ENCODE data around the gene CFAP210. TPM values are rescaled to one million over a fixed set of nuclear protein-coding genes. Genes with fewer than 3 reads are reported as not detected.
"Not testable (repeated sequence)": the region's sequence is repeated elsewhere in the genome, so short reads cannot be mapped to it uniquely, and the experiment has no call there.

Gene CFAP210
- total RNA-seq, 1 experiment from 2014 or later, result not detected

GRCh38 chr2:169716238-169716886, 22.2 kb upstream of the CFAP210 start:
- DNase-seq (ENCODE audit: low read depth, low spot score), result no peak
- in situ Hi-C loops (cut with HindIII; ENCODE audit: low pct_unique_long_range_greater_than_20kb, low sequenced_read_pairs), result no loop called here

GRCh38 chr2:169715379-169716237, 21.4 kb upstream of the CFAP210 start:
- in situ Hi-C loops (cut with HindIII; ENCODE audit: low pct_unique_long_range_greater_than_20kb, low sequenced_read_pairs), result no loop called here
- DNase-seq (ENCODE audit: low read depth, low spot score), result no peak

GRCh38 chr2:169714699-169715098, 20.5 kb upstream of the CFAP210 start:
- DNase-seq (ENCODE audit: low read depth, low spot score), result no peak

GRCh38 chr2:169713331-169713730, 19.1 kb upstream of the CFAP210 start:
- in situ Hi-C loops (cut with HindIII; ENCODE audit: low pct_unique_long_range_greater_than_20kb, low sequenced_read_pairs), result no loop called here
- DNase-seq (ENCODE audit: low read depth, low spot score), result no peak

More at GRCh38 chr2:169714699-169715098, 20.5 kb upstream of the CFAP210 start:
- in situ Hi-C loops (cut with HindIII; ENCODE audit: low pct_unique_long_range_greater_than_20kb, low sequenced_read_pairs), result no loop called here

- no peak for DNase-seq (ENCODE audit: low read depth, low spot score)
- in situ Hi-C loops (cut with HindIII; ENCODE audit: low pct_unique_long_range_greater_than_20kb, low sequenced_read_pairs), result no loop called here
Observed at GRCh38 chr2:169712791-169713227, 18.6 kb upstream of the CFAP210 start.

GRCh38 chr2:169711751-169712509, 17.7 kb upstream of the CFAP210 start:
- in situ Hi-C loops (cut with HindIII; ENCODE audit: low pct_unique_long_range_greater_than_20kb, low sequenced_read_pairs), result no loop called here
- no peak for DNase-seq (ENCODE audit: low read depth, low spot score)

GRCh38 chr2:169709981-169710380, 15.8 kb upstream of the CFAP210 start:
- in situ Hi-C loops (cut with HindIII; ENCODE audit: low pct_unique_long_range_greater_than_20kb, low sequenced_read_pairs), result no loop called here
- DNase-seq (ENCODE audit: low read depth, low spot score), result no peak

GRCh38 chr2:169709331-169709730, 15.1 kb upstream of the CFAP210 start:
- in situ Hi-C loops (cut with HindIII; ENCODE audit: low pct_unique_long_range_greater_than_20kb, low sequenced_read_pairs), result no loop called here
- no peak for DNase-seq (ENCODE audit: low read depth, low spot score)

- in situ Hi-C loops (cut with HindIII; ENCODE audit: low pct_unique_long_range_greater_than_20kb, low sequenced_read_pairs), result no loop called here
- DNase-seq (ENCODE audit: low read depth, low spot score), result no peak
Observed at GRCh38 chr2:169707626-169708025, 13.4 kb upstream of the CFAP210 start.

GRCh38 chr2:169705927-169706326, 11.7 kb upstream of the CFAP210 start:
- no peak for DNase-seq (ENCODE audit: low read depth, low spot score)
- in situ Hi-C loops (cut with HindIII; ENCODE audit: low pct_unique_long_range_greater_than_20kb, low sequenced_read_pairs), result no loop called here

GRCh38 chr2:169704160-169704708, 10.0 kb upstream of the CFAP210 start:
- no peak for DNase-seq (ENCODE audit: low read depth, low spot score)
- in situ Hi-C loops (cut with HindIII; ENCODE audit: low pct_unique_long_range_greater_than_20kb, low sequenced_read_pairs), result no loop called here

- in situ Hi-C loops (cut with HindIII; ENCODE audit: low pct_unique_long_range_greater_than_20kb, low sequenced_read_pairs), result no loop called here
- DNase-seq (ENCODE audit: low read depth, low spot score), result no peak
Observed at GRCh38 chr2:169702996-169703395, 8.8 kb upstream of the CFAP210 start.

GRCh38 chr2:169699173-169699572, 5.0 kb upstream of the CFAP210 start:
- DNase-seq (ENCODE audit: low read depth, low spot score); in situ Hi-C loops (cut with HindIII; ENCODE audit: low pct_unique_long_range_greater_than_20kb, low sequenced_read_pairs): not testable (repeated sequence)

- no peak for DNase-seq (ENCODE audit: low read depth, low spot score)
- in situ Hi-C loops (cut with HindIII; ENCODE audit: low pct_unique_long_range_greater_than_20kb, low sequenced_read_pairs), result no loop called here
Observed at GRCh38 chr2:169696381-169696780, 2.2 kb upstream of the CFAP210 start.

GRCh38 chr2:169694894-169695260, 672 bp upstream of the CFAP210 start:
- in situ Hi-C loops (cut with HindIII; ENCODE audit: low pct_unique_long_range_greater_than_20kb, low sequenced_read_pairs), result no loop called here

GRCh38 chr2:169693360-169693759, 845 bp downstream of the CFAP210 start:
- DNase-seq (ENCODE audit: low read depth, low spot score), result no peak
- in situ Hi-C loops (cut with HindIII; ENCODE audit: low pct_unique_long_range_greater_than_20kb, low sequenced_read_pairs), result no loop called here

More at GRCh38 chr2:169694894-169695260, 672 bp upstream of the CFAP210 start:
- DNase-seq (ENCODE audit: low read depth, low spot score), result no peak

- no peak for DNase-seq (ENCODE audit: low read depth, low spot score)
- in situ Hi-C loops (cut with HindIII; ENCODE audit: low pct_unique_long_range_greater_than_20kb, low sequenced_read_pairs), result no loop called here
Observed at GRCh38 chr2:169692718-169693117, 1.5 kb downstream of the CFAP210 start.

GRCh38 chr2:169690958-169691357, 3.2 kb downstream of the CFAP210 start:
- in situ Hi-C loops (cut with HindIII; ENCODE audit: low pct_unique_long_range_greater_than_20kb, low sequenced_read_pairs), result no loop called here
- no peak for DNase-seq (ENCODE audit: low read depth, low spot score)
